Subcutaneous abdominal adipose tissue (tissue), 5 donors: Measurements from ENCODE around the gene EFNB2.

Experiments used
- H3K27ac ChIP-seq: one replicate; pipeline ENCODE4 v1.7.0; 2013; ENCODE audit warnings: low read depth, mild to moderate bottlenecking, inconsistent platforms, low read length, moderate library complexity
- H3K27me3 ChIP-seq, 5 donors: one replicate each; pipeline ENCODE4 v1.7.0; 2013; ENCODE audit warnings: low read length in 5 of 5, inconsistent platforms in 1 of 5; ENCODE audit not compliant: control insufficient read depth in 5 of 5, insufficient read depth in 4 of 5
- H3K36me3 ChIP-seq, 5 donors: one replicate each; pipeline ENCODE4 v1.7.0; 2013; ENCODE audit warnings: low read length in 5 of 5; ENCODE audit not compliant: control insufficient read depth in 5 of 5, insufficient read depth in 5 of 5
- H3K4me1 ChIP-seq, 5 donors: one replicate each; pipeline ENCODE4 v1.7.0; 2013; ENCODE audit warnings: low read length in 5 of 5, mild to moderate bottlenecking in 3 of 5, moderate library complexity in 1 of 5; ENCODE audit not compliant: control insufficient read depth in 5 of 5, insufficient read depth in 5 of 5
- H3K4me3 ChIP-seq, 5 donors: one replicate each; pipeline ENCODE4 v1.7.0; 2013; ENCODE audit warnings: low read length in 5 of 5, low read depth in 1 of 5
- H3K9ac ChIP-seq, 5 donors: one replicate each; pipeline ENCODE4 v1.7.0; 2013; ENCODE audit warnings: low read length in 5 of 5, mild to moderate bottlenecking in 4 of 5, moderate library complexity in 3 of 5
- H3K9me3 ChIP-seq, 5 donors: one replicate each; pipeline ENCODE4 v1.7.0; 2013; ENCODE audit warnings: low read length in 5 of 5; ENCODE audit not compliant: control insufficient read depth in 5 of 5
- donor health status: healthy.
- donor health status: healthy.
- donor health status: healthy.
- donor health status: healthy.
- donor health status: healthy.

Gene EFNB2

DNA sequence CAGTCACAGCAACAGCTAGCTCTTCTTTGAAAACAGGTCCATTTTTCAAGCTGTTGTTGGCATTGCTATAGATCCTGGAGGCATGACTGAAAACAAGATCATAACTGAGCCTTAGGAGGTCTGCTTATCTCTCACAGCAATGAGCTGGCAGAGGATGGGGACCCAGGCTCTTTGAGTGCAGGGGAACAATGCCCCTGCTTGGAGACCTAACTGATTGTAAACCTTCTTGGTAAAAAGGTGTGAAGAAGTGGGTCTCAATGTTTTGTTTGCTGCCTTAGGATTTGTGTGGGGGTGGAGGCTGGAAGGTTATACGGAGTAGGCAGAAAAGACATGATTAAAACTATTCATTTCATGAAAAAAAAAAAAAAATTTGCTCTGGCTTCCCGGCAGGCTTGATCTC is 94.6 kb downstream of the EFNB2 start:
- H3K9ac ChIP-seq: no peak overlapping the region
- H3K27me3 ChIP-seq: peaks cover 0 to 3% (median 0%) of the 10 kb centered on the region in 5 donors
- H3K27ac ChIP-seq: no peak overlapping the region
- H3K4me3 ChIP-seq: no peak overlapping the region
- no peaks in the 10 kb centered on the region for H3K36me3 ChIP-seq
- H3K9me3 ChIP-seq: no peaks in the 10 kb centered on the region
- H3K4me1 ChIP-seq: no peaks in the 10 kb centered on the region
